GM18507 (cell line): Measurements from ENCODE around the gene COL6A6.

Source experiments
- DNase-seq: peaks from one replicate; pipeline ENCODE4 v3.0.0; 2011; ENCODE audit warnings: low read depth; ENCODE audit not compliant: insufficient read length; ENCODE audit errors: extremely low spot score
- FAIRE-seq: peaks from 2 replicates; lab custom pipeline; 2011; peaks lifted over from hg19 to GRCh38; lab: Jason Lieb, UNC

COL6A6 gene, protein sequence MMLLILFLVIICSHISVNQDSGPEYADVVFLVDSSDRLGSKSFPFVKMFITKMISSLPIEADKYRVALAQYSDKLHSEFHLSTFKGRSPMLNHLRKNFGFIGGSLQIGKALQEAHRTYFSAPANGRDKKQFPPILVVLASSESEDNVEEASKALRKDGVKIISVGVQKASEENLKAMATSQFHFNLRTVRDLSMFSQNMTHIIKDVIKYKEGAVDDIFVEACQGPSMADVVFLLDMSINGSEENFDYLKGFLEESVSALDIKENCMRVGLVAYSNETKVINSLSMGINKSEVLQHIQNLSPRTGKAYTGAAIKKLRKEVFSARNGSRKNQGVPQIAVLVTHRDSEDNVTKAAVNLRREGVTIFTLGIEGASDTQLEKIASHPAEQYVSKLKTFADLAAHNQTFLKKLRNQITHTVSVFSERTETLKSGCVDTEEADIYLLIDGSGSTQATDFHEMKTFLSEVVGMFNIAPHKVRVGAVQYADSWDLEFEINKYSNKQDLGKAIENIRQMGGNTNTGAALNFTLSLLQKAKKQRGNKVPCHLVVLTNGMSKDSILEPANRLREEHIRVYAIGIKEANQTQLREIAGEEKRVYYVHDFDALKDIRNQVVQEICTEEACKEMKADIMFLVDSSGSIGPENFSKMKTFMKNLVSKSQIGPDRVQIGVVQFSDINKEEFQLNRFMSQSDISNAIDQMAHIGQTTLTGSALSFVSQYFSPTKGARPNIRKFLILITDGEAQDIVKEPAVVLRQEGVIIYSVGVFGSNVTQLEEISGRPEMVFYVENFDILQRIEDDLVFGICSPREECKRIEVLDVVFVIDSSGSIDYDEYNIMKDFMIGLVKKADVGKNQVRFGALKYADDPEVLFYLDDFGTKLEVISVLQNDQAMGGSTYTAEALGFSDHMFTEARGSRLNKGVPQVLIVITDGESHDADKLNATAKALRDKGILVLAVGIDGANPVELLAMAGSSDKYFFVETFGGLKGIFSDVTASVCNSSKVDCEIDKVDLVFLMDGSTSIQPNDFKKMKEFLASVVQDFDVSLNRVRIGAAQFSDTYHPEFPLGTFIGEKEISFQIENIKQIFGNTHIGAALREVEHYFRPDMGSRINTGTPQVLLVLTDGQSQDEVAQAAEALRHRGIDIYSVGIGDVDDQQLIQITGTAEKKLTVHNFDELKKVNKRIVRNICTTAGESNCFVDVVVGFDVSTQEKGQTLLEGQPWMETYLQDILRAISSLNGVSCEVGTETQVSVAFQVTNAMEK (N-terminal part only)

DNA sequence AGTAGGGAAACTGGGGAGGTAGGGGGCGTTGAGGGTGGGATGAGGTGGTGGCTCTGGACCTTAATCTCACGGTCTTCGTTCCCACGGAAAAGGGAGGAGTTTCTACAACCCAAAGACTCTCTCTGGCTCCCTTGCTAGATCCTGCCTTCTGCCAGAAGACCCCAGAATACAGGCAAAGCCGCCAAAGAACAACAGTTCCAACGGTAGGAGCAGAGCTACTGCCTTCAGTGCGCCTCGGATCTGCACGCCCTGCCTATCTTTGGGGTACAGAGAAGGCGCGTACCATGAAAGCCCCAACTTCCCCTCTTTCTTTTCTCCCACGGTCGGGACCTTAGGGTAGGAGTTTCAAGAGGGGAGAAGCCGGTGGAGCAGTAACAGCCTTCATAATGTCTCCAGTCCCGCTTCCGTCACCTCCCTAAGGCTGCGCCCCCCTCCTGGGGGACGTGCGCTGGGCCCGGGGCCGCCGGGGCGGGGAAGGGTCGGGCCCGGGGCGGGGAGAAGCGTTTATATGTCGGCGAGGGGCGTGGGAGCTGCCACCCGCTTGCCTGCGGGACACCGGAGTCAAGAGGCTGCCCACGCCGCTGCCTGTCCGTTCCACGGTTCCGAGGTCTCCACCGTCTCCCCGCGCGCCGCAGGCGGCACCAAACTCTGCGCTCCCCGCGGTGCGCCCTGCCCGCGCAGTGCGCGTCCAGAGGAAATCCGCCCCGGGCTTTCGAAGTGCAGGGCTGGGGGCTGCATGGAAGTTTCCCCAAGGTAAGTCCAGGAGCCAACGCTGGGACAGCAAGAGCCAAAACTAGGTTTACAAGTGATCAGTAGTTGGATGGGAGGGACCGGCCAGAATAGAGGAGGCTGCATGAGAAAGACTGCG lies at the start of gene COL6A6:
TSS of gene COL6A6 (plus strand) at position 533 of the 868 bp plus-strand sequence. CDS start 43,188 bp downstream, outside the sequence.
- FAIRE-seq = no peak
- DNase-seq = no peak

DNA sequence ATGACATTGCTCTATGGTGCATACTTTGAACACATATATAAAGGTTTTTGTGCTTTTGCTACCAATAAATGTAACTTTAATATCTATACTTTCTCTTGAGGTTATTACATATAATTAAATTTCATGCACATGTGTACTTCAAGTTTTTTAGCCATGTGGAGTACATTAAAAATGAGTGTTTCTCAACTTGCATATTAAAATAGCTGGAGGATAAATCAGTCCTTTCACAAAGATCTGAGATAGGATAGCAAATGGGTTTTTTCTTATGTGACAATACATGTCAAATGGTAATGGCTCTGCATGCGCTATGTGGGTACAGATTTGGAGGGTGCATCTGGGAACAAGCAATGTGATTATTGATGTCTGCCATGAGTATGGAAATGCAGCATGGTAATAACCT lies 48.7 kb upstream of the COL6A6 start:
- DNase-seq (no peak), FAIRE-seq (no peak)

DNA sequence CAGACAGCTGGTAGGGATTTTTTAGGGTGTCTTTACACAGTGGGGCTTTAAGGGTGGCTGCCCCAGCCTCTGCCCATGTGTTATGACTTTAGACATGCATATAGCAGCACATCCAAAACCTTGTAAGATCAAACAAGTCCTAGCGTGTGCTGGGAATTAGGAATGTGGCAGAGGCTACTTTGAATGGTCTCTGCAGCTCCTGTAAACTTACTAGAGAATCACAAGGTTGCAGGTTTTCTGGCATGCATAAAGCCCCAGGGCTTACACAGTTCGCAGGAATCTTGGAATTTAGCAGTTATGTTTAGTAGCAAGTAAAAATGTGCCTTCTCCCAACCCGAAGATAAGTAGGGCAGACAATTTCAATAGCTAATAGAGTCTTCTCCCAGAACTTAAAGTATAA lies 46.9 kb upstream of the COL6A6 start:
- FAIRE-seq = no peak
- no peak for DNase-seq

DNA sequence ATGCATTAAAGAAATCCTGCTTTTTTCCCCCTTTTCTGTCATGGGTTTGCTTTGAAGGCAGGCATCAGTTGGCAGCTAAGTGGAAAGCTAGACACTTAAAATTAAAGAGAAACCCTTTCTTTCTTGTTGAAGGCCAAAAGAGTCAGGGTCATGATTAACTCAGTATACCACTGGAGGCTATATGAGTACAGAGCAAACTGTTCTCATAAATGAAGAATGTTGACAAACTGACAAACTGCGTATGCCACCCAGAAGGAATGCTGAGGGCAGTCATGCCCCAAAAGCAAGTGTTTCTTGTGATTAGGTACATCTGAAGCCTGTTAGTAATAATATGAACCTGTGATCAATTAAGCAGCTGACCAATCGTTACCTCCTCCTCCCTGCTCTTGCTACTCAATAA lies 43.6 kb upstream of the COL6A6 start:
- FAIRE-seq (no peak), DNase-seq (no peak)

DNA sequence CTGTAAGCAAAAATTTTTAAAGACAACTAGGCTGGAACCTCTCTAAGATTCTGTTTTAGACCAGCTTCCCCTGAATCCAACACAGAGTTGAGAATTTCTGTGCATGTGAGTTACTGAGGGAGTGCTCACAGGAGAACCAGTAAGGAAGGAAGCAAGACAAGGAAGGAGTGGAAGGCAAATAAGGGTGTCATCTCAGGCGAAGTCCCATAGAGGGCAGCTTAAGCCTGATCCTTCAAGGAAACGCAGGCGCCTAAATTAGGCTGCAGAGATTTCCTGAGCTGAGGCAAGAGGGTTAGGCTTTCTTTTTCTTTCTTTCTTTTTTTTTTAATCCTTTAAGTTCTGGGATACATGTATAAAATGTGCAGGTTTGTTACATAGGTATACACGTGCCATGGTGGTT lies 36.2 kb upstream of the COL6A6 start:
- FAIRE-seq (no peak), DNase-seq (no peak)

DNA sequence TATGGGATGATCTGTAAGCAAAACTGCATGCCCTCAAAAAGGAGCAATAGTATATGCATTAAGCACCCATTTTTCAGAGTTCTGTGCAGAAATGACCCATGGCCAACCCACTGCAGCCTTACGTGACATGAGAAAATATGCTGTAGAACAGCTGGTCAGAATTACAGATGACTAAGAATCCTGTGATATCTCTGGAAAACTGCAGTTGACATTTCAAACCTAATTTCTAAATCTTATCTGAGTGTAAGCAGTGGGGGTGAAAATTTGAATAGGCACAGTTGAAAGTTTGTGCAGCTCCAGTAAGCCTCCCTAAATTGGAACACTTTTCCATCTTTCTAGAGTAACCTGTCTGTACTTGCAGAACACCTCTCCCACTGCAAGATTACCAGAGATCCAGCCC lies 28.7 kb upstream of the COL6A6 start:
- no peak for DNase-seq
- no peak for FAIRE-seq

DNA sequence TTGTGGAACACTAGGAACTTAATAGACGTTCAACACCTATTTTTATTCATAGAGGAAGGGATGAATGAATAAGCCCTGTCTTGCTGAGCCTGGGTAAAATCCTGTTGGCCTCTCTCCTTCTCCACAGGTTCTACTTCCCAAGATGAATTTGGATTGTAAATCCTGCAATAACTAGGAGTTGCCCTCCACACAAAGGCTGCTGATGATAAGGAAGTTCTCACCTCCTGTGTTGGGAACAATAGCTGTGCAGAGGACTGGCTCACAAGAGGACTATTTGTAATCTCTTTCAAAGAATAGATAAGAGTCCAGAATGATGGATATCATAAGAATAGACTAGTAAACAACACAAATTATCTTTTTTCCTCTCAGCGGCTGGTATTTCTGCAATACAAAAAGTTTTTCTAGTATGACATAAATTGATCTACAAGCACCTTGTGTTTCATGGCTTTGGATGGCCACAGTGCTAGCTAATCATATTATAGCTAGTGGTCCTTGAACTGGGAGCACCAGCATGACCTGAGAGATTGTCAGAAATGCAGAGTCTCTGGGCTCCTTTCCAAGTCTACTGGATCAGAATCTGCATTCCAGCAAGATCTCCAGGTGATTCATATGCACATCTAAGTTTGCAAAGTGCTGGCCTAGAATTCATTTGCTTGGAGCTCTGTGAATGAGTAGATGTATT lies 28.1 kb upstream of the COL6A6 start:
- no peak for DNase-seq
- FAIRE-seq = no peak

DNA sequence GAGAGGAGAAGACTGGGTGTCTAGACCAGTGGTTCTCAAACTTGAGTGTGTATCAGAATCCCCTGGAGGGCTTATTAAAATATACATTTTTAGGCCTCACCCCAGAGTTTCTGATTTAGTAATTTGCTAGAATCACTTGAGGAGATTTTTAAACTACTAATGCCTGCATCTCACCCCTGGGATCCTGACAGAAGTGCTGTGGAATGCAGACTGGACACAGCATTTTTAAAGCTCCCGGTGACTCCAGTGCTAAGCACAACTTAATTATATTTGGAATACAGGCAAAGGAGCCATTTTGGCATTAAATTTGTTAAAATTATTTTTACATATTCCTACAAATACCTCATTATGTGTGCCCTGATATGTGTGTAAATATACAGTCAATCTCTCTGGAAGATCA lies 26.7 kb upstream of the COL6A6 start:
- FAIRE-seq (no peak), DNase-seq (no peak)

DNA sequence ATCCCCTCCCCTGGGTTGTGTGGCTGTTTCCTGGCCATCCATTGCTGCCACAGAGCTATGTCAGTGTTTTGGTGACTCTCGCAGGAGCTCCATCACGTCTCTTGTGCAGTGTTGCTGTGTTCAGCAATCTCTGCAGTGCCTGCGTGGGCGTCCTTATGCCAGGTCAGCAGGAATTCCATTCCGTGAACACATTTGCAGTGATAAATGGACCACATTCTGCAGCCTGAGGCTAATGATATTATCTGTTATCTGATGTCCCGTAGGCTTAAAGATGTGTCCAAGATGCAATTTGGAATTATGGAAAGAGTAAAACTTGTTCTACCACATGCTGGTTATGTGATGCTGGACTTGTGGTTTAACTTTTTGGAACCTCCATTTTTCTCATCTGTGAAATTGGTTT lies 25.5 kb upstream of the COL6A6 start:
- no peak for FAIRE-seq
- no peak for DNase-seq

DNA sequence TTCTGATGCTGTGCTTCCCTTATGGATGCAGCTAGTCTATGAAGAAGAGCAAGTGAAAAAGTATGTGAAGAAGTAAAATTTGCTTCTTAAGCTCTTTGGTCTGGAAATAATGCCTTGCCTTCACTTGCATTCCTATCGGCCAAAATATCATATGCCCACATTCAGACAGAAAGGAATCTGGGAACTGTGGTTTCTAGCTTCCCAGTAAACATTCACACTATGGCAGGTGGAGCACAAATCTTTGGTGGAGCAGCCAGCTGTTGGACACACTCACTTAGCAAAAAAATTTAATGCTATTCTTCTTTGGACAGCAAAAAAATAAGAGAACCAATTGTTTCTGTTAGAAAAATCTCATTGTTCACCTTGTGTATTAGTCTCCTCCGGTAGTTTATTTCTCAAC lies 12.3 kb upstream of the COL6A6 start:
- FAIRE-seq = no peak
- DNase-seq = no peak

DNA sequence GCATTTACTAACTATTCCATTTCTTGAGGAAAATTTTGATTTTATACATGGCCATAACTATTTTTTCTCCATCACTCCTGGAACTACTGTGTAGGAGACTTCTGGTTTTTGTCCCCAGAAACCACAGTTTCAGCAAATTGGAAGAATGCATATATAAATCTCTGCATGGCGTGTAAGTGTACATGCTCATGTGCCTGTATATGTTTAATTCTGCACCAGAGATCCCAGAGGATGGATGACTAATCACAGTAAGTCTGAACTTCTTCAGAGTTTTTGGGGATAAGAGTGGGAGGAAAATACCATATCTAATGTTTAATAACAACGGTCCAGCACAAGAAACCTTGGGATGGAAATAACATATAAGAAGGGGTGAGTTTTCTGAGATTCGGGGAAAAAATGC lies 10.9 kb upstream of the COL6A6 start:
- FAIRE-seq = no peak
- no peak for DNase-seq

DNA sequence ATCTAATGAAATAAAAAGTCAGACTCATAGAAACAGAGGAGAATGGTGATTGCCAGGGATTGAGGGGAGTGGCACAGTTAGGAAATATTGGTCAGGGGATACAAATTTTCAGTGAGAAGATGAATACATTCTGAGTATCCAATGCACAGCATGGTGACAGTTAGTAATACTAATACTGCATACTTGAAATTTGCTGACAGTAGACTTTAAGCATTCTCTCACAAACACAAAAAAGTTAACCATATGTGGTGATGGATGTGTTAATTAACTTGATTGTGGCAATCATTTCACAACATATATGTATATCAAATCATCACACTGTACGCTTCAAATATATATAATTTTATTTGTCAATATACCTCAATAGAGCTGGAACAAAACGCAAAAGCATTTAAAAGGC lies 9.2 kb upstream of the COL6A6 start:
- FAIRE-seq = no peak

DNA sequence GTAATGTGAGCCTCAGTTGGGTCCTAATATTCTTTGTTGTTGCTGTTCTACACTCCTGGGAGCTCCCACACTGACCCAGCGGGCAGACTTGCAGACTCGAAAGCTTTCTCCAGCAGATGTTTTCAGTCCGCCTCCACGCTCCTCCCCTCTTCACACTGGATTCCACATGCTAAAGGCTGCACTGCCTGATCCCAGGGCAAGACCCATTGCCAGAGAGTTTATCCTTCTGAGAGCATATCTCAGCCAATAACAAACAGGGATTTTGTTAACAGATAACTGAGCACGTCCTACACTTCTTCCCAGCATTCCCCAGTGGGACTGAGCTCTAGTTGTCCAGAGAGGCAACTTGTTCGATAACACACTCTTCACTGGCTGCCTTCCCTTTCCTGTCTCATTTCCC lies 8.0 kb upstream of the COL6A6 start:
- FAIRE-seq (no peak), DNase-seq (no peak)

More for the DNA sequence above, 9.2 kb upstream of the COL6A6 start:
- DNase-seq = no peak

DNA sequence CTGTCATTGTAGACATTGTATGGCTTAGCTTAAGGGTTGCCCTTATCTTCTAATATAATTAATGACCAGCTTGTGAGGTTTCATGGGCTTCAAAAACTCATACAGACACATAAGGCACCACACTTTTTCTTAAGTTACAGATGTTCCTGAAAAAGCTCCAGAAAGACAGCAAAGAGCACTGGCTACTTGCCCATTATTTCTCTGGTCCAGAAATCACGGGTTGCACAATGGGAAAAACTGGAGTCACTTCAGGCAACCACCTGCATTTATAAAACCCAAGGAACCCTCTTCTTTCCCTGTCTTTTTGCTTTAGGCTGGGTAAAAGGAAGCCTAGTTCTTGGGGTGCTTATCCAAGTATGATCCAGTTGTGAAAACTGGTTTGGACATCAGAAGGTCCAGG lies 2.3 kb upstream of the COL6A6 start:
- FAIRE-seq (no peak), DNase-seq (no peak)

DNA sequence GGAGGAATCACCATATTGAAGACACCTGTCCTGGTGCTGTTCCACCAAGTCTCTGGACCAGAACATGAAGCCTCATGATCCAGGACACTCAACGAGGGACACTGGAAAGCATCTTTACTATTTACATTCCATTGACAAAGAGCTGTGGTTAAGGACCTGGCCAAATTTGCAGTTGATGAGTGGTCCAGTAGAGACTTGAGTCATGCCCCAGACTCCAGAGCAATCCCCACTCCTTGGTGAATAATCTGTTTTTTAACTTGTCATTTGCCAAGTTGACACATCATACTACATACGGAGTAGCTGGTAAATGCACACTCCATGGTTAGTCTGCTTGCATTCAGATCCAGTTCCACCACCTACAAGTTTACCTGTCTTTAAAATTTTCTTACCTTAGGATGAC lies 1.2 kb upstream of the COL6A6 start:
- FAIRE-seq = no peak

DNA sequence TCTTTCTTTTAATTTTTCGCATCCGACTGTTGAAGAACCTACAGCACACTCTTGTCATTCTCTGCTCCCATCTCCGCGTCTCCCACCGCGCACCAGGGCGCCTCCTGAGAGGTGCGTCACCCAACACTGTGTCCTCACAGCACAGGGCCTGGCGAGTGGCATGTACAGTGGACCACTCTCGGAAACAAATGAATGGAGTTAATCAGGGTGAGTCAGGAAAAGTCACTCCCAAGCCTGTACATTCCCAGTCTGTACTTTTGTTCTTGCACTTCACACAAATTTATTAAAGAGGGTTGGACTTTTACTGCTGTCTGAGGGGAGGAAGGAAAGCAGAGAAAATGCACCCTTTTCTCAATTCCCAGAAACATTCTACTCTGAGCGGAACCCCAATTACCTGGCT lies 625 bp downstream of the COL6A6 start:
- FAIRE-seq (no peak), DNase-seq (no peak)

More for the DNA sequence above, 1.2 kb upstream of the COL6A6 start:
- no peak for DNase-seq

DNA sequence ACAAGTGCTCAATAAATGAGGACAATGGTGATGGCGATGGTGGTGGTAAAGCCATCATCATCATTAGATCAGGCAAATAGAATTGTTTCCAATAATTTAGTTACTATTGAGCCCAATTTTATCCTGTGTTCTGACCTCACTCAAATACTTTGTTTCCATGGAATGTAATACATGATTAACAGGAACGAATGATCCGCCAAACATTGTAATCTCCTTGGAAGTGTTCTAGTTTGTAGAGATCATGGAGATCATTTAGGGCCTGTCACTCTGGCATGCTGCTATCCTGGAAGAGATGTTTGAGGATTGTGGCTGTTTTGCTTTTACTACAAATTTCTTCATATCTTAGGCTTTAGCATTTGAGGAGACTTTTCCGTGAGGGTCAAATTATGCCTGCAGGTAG lies 2.8 kb downstream of the COL6A6 start:
- no peak for FAIRE-seq

DNA sequence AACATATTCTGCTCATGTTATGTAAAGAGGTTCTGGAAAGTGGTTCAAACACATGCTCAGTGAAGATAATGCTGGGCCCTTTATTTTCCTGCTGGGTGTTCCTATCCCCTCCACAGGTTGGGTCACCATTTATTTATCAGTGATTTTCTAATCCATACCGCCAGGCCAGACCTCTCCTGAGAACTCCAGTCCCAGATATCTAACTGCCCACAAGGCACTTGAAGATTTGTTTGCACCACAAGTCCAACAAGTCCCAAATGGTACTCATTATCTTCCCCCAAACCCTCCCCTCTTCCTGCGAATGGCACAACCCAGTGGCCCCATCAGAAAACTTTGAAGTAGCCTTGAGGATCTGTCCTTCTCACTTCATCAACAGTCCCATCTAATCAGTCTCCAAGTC lies 5.4 kb downstream of the COL6A6 start:
- FAIRE-seq (no peak), DNase-seq (no peak)

More for the DNA sequence above, 2.8 kb downstream of the COL6A6 start:
- no peak for DNase-seq

DNA sequence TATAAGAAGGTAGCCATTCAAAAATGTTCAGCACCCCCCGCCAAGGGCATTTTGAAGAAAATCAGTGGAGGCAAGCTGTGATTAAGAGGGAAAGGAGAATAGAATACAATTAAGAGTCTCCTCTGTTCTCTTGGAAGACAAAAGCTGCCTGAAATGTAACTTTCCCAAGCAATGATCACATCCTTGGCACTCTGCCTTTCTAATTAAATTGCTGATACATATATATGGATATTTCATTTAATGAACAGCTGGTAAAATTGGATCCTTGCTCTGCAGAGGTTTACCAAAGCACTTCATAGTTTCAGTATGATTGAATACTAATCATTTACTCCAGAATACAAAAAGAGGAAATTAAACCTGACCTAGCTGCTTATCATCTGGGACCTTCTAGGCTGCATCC lies 10.4 kb downstream of the COL6A6 start:
- DNase-seq (no peak), FAIRE-seq (no peak)
